HG03354 (cell line): ENCODE measurements around the gene FMO2.

Source experiments
- ATAC-seq: cut with Tn5 transposase; IDR thresholded peaks from one replicate; pipeline ENCODE4 v1.9.1; 2021; ENCODE audit warnings: mild to moderate bottlenecking; ENCODE audit not compliant: unreplicated experiment, poor library complexity, severe bottlenecking

Gene FMO2

DNA sequence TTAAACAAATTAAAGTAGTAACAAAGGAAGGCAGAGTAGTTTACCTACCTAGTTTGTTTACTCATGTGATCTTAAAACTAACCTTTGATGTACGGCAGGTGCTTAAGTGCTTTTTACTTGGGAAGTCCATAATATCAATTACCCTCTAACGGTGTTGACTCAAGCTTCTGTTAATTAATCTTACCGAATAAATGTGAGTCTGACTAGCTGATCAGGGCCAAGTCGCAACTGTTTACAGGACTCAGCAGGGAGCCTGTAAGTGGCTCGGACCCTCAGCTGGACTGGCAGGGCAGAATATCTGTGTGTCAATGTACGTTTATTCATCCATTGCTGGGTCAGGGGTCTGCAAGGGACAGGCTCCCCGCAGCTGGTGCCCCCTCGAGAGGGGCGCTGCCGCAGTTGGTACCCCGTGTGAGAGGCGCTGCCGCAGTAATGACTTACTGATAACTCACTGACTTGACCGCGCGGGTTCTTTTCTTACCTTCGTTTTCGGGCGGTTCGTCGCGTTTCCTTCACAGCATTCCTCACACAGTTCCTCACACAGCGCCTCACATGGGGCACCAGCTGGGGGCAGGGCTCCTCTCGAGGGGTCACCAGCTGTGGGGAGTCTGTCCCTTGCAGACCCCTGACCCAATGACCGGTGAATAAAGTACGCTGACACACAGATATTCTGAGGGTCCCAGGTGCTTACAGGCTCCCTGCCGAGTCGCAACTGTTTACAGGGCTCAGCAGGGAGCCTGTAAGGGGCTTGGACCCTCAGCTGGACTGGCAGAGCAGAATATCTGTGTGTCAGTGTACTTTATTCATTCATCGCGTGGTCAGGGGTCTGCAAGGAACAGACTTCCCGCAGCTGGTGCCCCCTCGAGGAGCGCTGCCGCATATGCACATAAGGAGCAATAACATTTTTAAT is 66.2 kb downstream of the FMO2 start:
- ATAC-seq, result peak; percentile 73

DNA sequence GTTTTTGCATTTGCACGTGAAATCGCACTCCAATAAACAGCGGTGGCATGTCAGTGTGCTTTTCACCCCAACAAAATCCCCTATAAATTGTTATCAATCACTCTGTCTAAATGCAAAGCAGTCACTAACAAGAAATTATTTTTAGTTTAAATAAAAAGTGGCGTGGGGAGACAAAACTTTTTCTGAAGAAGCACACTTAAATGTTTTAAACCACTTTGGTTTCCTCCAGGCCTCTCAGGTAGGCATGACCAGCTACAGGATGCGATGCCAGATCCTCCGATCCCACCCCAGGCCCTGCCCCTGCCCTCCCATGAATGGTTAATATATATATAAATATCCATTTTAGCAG is 66.8 kb downstream of the FMO2 start:
- ATAC-seq, result no peak

GRCh38 chr1:171252482-171252881 is 67.4 kb downstream of the FMO2 start:
- peak; percentile 89 for ATAC-seq

- ATAC-seq, result no peak
Measured at GRCh38 chr1:171254859-171255258, 69.8 kb downstream of the FMO2 start.

- no peak for ATAC-seq
Measured at GRCh38 chr1:171256940-171257606, 72.0 kb downstream of the FMO2 start.

DNA sequence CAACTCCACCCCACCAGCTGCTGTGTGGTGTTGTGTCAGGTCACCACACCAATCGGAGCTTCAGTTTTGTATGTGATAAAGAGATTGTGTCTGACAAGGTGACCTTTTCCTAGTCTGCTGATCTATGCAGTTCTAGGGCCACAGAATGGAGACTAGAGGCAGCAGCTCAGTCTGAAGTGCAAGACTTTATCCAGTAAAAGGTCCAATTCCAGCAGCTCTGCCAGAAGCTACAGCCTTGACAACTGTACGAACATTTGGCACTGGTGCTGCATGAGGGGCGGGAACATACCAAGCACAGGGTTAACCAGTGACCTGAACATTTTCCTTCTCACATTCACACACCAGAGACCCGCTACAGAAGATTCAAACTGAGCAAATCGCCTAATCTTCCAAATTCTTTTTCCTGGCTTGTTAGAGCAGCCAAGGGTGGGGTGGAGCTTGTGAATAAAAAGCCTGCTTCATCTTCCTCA is 72.5 kb downstream of the FMO2 start:
- no peak for ATAC-seq

- no peak for ATAC-seq
Measured at GRCh38 chr1:171258429-171258828, 73.3 kb downstream of the FMO2 start.

DNA sequence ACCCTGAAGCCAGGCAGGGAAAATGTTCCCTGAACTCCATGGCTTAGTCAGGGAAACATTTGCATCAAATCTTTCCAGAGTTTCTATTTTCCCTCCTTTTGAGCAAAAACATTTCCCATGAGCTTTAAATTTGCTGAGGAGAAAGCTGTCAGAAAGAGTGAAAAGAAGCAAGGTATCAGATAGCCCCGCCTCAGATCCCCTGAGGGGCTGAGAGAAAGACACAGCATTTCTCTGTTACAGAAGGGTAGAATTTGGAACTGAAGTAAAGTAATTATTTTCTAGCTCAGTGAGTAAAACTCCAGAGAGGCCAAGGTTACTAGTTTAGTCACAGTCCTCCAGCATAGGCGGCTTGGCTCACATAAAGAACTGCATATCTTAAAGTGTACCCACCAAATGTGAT is 73.8 kb downstream of the FMO2 start:
- no peak for ATAC-seq
